22Rv1 (cell line): ENCODE measurements around the gene RUSF1.

Source experiments
- H3K27ac ChIP-seq: fragments of 450-650 bp; 2 replicates; pipeline ENCODE4 v1.5.1; 2017
- ZFX ChIP-seq: fragments of 450-650 bp; IDR thresholded peaks from 2 replicates; pipeline ENCODE4 v1.6.1; 2017; ENCODE audit warnings: antibody characterized with exemption, borderline replicate concordance
- TF ChIP-seq, protein P1 (sequence below): fragments of 450-650 bp; IDR thresholded peaks from 2 replicates; pipeline ENCODE4 v1.5.1; 2017; ENCODE audit warnings: mild to moderate bottlenecking

RUSF1 gene

DNA sequence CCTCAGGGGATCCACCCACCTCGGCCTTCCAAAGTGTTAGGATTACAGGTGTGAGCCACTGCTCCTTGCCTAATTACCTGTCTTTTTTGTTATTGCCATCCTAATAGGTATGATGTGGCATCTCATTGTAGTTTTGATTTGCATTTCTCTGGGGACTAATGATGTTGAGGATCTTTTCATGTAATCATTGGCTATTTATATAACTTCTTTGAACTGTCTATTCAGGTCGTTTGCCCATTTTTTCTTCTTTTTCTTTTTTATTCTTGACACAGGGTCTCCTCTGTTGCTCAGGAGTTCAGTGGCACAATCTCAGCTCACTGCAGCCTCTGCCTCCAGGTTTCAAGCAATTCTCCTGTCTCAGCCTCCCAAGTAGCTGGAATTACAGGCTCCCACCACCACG is 37.6 kb downstream of the RUSF1 start:
- no peak for TF ChIP-seq ZFX
- TF ChIP-seq, protein P1, sequence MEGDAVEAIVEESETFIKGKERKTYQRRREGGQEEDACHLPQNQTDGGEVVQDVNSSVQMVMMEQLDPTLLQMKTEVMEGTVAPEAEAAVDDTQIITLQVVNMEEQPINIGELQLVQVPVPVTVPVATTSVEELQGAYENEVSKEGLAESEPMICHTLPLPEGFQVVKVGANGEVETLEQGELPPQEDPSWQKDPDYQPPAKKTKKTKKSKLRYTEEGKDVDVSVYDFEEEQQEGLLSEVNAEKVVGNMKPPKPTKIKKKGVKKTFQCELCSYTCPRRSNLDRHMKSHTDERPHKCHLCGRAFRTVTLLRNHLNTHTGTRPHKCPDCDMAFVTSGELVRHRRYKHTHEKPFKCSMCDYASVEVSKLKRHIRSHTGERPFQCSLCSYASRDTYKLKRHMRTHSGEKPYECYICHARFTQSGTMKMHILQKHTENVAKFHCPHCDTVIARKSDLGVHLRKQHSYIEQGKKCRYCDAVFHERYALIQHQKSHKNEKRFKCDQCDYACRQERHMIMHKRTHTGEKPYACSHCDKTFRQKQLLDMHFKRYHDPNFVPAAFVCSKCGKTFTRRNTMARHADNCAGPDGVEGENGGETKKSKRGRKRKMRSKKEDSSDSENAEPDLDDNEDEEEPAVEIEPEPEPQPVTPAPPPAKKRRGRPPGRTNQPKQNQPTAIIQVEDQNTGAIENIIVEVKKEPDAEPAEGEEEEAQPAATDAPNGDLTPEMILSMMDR = no peak

DNA sequence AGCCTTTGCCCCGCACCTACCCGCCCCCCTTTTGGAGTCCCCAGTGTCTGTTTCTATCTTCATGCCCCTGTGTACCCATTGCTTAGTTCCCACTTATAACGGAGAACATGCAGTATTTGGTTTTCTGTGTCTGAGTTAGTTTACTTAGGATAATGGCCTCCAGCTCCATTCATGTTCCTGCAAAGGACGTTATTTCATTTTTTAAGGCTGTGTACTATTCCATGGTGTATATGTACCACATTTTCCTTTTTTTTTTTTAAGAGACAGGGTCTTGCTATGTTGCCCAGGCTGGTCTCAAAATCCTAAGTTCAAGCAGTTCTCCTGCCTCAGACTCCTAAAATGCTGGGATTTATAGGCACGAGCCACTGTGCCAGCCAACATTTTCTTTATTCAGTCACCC is 40.3 kb downstream of the RUSF1 start:
- no peak overlapping the region for H3K27ac ChIP-seq

More for the DNA sequence above, 37.6 kb downstream of the RUSF1 start:
- H3K27ac ChIP-seq = no peak overlapping the region

DNA sequence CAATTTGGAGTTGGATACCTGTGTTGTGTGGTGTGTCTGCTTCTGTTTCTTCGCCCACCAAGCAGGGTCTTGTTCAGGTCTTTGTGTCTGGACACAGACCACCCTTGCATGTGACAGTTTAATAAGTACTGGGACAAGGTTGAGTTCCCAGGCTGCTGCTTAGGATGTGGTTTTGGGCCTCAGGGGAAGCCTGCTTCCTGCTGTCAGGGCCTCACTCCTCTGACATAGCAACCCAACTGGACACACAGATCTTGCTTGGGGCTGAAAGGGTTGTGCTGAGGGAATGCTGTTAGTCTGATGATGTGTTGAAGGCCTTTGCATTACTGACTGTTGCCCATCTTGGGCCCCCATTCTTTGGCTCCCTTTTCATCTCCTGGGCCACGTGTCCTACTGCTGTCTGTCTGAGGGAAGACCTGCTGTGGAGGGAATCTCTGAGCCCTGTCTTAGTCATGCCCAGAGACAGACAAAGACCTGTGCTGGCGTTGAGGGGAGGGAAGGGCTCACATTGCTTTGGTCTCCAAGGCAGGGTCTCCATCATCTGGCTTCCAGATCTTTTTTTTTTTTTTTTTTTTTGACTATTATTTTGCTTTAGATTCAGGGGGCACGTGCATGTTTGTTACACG is 40.9 kb downstream of the RUSF1 start:
- H3K27ac ChIP-seq = no peak overlapping the region
- TF ChIP-seq ZFX = no peak
- TF ChIP-seq, protein P1 = no peak

More for the DNA sequence above, 40.3 kb downstream of the RUSF1 start:
- TF ChIP-seq, protein P1 = no peak
- no peak for TF ChIP-seq ZFX

DNA sequence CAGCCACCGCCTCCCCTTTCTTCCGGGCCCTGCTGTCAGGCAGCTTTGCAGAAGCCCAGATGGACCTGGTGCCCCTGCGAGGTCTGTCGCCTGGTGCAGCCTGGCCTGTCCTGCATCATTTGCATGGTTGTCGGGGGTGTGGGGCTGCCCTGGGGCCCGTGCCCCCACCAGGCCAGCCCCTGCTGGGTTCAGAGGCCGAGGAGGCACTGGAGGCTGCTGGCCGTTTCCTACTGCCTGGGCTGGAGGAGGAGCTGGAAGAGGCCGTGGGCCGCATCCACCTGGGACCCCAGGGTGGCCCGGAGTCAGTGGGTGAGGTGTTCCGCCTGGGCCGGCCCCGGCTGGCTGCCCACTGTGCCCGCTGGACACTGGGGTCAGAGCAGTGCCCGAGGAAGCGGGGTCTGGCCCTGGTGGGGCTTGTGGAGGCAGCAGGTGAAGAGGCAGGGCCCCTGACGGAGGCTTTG is 41.8 kb downstream of the RUSF1 start:
- no peak overlapping the region for H3K27ac ChIP-seq
- TF ChIP-seq ZFX = no peak
- TF ChIP-seq, protein P1 = no peak

DNA sequence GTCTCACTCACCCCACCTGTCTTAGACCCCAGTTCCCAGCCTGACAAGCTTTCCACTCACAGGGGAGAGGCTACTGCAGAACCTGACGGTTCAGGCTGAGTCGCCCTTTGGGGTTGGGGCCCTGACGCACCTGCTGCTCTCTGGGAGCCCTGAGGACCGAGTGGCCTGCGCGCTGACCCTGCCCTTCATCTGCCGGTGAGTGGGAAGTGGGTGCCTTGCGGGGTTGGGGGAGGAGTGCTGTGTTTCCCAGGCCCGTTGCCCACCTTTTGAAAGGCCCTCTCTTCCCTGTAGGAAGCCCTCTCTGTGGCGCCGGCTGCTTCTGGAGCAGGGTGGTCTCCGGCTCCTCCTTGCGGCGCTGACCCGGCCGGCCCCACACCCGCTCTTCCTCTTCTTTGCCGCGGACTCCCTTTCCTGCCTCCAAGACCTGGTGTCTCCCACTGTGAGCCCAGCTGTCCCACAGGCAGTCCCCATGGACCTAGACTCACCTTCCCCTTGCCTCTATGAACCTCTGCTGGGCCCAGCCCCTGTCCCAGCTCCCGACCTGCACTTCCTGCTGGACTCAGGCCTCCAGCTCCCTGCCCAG is 42.3 kb downstream of the RUSF1 start:
- no peak overlapping the region for H3K27ac ChIP-seq
- TF ChIP-seq, protein P1 = no peak
- no peak for TF ChIP-seq ZFX

DNA sequence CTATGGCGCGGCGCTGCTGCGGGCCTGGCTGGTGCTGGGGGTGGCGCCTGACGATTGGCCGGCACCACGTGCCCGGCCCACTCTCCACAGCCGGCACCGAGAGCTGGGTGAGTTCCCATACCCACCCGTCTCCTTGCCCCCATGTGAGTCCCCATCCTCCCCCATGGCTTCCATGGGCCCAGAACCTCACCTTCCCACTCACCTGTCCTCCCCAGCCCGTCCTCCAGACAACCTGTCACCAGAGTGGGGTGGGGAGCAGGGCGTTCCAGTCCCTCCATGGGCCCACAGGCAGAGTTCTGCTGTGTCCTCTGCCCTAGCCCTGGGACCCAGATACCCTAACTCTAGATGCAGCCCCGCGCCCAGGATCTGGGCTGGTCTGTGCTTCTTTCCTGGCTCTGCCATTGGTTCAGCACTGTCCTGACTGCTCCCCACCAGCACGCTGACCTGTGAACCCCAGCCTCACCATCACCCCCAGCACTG is 43.4 kb downstream of the RUSF1 start:
- no peak for TF ChIP-seq ZFX
- TF ChIP-seq, protein P1 = no peak
- no peak overlapping the region for H3K27ac ChIP-seq

DNA sequence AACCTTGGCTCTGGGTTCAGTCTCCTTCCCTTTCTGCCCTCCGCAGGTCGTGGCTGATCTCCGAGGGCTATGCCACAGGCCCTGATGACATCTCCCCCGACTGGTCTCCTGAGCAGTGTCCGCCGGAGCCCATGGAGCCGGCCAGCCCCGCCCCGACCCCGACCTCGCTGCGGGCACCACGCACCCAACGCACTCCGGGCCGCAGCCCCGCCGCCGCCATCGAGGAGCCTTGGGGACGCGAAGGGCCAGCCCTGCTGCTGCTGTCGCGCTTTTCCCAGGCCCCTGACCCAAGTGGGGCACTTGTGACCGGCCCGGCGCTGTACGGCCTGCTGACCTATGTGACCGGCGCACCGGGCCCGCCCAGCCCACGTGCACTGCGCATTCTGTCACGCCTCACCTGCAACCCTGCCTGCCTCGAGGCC is 43.8 kb downstream of the RUSF1 start:
- H3K27ac ChIP-seq = no peak overlapping the region

More for the DNA sequence above, 43.8 kb downstream of the RUSF1 start:
- TF ChIP-seq, protein P1 = no peak
- TF ChIP-seq ZFX = no peak
